Astrocyte (in vitro differentiated cells and primary cell): ENCODE results near the gene IMP4. TPM values are rescaled to one million over a fixed set of nuclear protein-coding genes. Genes with fewer than 3 reads are reported as not detected.
"Not testable (repeated sequence)": the region's sequence is repeated elsewhere in the genome, so short reads cannot be mapped to it uniquely, and the experiment has no call there.

Experiments
- DNase-seq: peaks from one replicate; pipeline ENCODE4 v3.0.0-alpha.2; 2010; ENCODE audit warnings: low read depth
- FAIRE-seq: peaks from 2 replicates; lab custom pipeline; 2011; peaks lifted over from hg19 to GRCh38; lab: Jason Lieb, UNC
- H2AFZ ChIP-seq: 2 replicates; pipeline ENCODE4 v1.6.0; 2012; ENCODE audit warnings: low read depth, low read length, inconsistent platforms
- H3K27ac ChIP-seq: 2 replicates; pipeline ENCODE4 v1.5.1; 2011; ENCODE audit warnings: low read depth, low read length, inconsistent platforms
- H3K27me3 ChIP-seq: 2 replicates; pipeline ENCODE4 v1.6.0; 2011; ENCODE audit warnings: low read length, inconsistent platforms; ENCODE audit not compliant: insufficient read depth
- H3K36me3 ChIP-seq: 2 replicates; pipeline ENCODE4 v1.5.1; 2011; ENCODE audit warnings: low read length, inconsistent platforms; ENCODE audit not compliant: insufficient read depth
- H3K4me1 ChIP-seq: 2 replicates; pipeline ENCODE4 v1.5.1; 2011; ENCODE audit warnings: low read length, inconsistent platforms; ENCODE audit not compliant: insufficient read depth
- H3K4me2 ChIP-seq: 2 replicates; pipeline ENCODE4 v1.6.0; 2012; ENCODE audit warnings: low read length, inconsistent platforms
- H3K4me3 ChIP-seq: 2 replicates; pipeline ENCODE4 v1.5.1; 2011; ENCODE audit warnings: low read depth, mild to moderate bottlenecking, low read length, inconsistent platforms; ENCODE audit not compliant: insufficient read depth
- H3K79me2 ChIP-seq: 2 replicates; pipeline ENCODE4 v1.6.0; 2012; ENCODE audit warnings: mild to moderate bottlenecking, low read length, inconsistent platforms; ENCODE audit not compliant: insufficient read depth
- H3K9ac ChIP-seq: 2 replicates; pipeline ENCODE4 v1.6.0; 2012; ENCODE audit warnings: mild to moderate bottlenecking, low read length, inconsistent platforms
- H3K9me3 ChIP-seq: 2 replicates; pipeline ENCODE4 v1.5.1; 2012; ENCODE audit warnings: low read depth, mild to moderate bottlenecking, low read length, inconsistent platforms; ENCODE audit not compliant: insufficient read depth
- H4K20me1 ChIP-seq: 2 replicates; pipeline ENCODE4 v1.6.0; 2012; ENCODE audit warnings: low read length, inconsistent platforms; ENCODE audit not compliant: insufficient read depth
- H3K27ac Mint-ChIP-seq: one replicate; pipeline ENCODE4 v1.8.0; 2021; ENCODE audit warnings: mild to moderate bottlenecking, mixed read lengths; ENCODE audit not compliant: unreplicated experiment
- H3K27me3 Mint-ChIP-seq: one replicate; pipeline ENCODE4 v1.8.0; 2021; ENCODE audit warnings: low read depth, mixed read lengths; ENCODE audit not compliant: unreplicated experiment
- H3K36me3 Mint-ChIP-seq: one replicate; pipeline ENCODE4 v1.8.0; 2021; ENCODE audit warnings: low read depth, mixed read lengths; ENCODE audit not compliant: unreplicated experiment
- H3K4me1 Mint-ChIP-seq: one replicate; pipeline ENCODE4 v1.8.0; 2021; ENCODE audit warnings: low read depth, mixed read lengths; ENCODE audit not compliant: unreplicated experiment
- H3K4me3 Mint-ChIP-seq: one replicate; pipeline ENCODE4 v1.8.0; 2021; ENCODE audit warnings: mild to moderate bottlenecking, moderate library complexity, mixed read lengths; ENCODE audit not compliant: unreplicated experiment
- H3K9me3 Mint-ChIP-seq: one replicate; pipeline ENCODE4 v1.8.0; 2021; ENCODE audit warnings: mild to moderate bottlenecking, mixed read lengths; ENCODE audit not compliant: unreplicated experiment
- EZH2 ChIP-seq: IDR thresholded peaks from 2 replicates; pipeline ENCODE4 v1.6.1; 2012; ENCODE audit warnings: mild to moderate bottlenecking, low read length, inconsistent platforms; ENCODE audit not compliant: insufficient read depth
- total RNA-seq: library from RNA; stranded (reverse); gene quantifications from 2 replicates; pipeline ENCODE4 v1.2.1, GENCODE V29; 2021
- TF ChIP-seq, protein P1 (sequence below): IDR thresholded peaks from 2 replicates; pipeline ENCODE4 v1.5.1; 2011; ENCODE audit warnings: low read depth, mild to moderate bottlenecking, inconsistent platforms, low read length, moderate library complexity; ENCODE audit not compliant: insufficient read depth

The IMP4 gene
- total RNA-seq, 1 donor from 2014 or later = 65.5 TPM

DNA sequence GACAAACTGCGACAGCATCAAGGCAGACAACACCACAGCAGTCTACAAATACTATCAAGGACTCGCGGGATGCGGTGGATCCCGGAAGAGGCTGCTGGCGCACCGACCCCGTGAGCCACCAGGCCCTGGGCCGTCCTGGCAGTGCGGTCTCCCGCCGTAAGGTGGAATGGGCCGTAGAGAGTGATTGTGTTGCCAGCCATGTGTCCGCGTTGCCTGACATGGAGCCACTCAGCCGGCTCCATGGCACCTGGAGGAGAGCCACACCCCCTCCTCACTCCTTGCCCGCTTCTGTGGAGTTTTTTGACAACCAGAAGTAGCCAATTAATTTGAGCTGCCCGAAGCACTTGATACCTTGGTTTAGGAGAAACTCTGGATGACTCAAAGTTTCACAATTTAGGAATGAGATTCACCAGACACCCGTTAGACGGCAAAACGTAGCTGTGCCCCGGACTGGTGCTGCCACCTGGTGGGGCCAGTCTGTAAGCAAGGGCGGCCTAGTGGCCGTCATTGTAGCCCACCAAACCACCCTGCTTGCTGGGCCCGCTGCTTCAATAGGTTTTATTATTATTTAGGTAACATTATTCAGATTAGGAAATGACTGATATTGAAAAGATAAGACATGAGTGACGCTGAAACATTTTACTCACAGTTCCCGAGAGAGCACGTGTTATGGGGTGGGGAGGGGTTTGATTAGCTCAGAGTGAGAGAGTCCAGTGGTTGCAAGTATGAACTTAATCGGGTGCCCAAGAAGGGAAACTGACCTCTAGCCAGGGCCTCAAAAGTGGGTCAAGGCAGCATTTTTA lies 10.2 kb upstream of the IMP4 start:
- peaks cover 1% of the 10 kb centered on the region for H3K36me3 Mint-ChIP-seq
- TF ChIP-seq, protein P1, sequence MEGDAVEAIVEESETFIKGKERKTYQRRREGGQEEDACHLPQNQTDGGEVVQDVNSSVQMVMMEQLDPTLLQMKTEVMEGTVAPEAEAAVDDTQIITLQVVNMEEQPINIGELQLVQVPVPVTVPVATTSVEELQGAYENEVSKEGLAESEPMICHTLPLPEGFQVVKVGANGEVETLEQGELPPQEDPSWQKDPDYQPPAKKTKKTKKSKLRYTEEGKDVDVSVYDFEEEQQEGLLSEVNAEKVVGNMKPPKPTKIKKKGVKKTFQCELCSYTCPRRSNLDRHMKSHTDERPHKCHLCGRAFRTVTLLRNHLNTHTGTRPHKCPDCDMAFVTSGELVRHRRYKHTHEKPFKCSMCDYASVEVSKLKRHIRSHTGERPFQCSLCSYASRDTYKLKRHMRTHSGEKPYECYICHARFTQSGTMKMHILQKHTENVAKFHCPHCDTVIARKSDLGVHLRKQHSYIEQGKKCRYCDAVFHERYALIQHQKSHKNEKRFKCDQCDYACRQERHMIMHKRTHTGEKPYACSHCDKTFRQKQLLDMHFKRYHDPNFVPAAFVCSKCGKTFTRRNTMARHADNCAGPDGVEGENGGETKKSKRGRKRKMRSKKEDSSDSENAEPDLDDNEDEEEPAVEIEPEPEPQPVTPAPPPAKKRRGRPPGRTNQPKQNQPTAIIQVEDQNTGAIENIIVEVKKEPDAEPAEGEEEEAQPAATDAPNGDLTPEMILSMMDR = peak; percentile 91
- no peak for TF ChIP-seq EZH2
- H3K9me3 ChIP-seq = no peaks in the 10 kb centered on the region
- H3K4me1 Mint-ChIP-seq = peaks cover 14% of the 10 kb centered on the region
- no peaks in the 10 kb centered on the region for H3K79me2 ChIP-seq
- H3K27ac Mint-ChIP-seq = no peak overlapping the region
- H3K27me3 ChIP-seq = peaks cover 6% of the 10 kb centered on the region
- no peak overlapping the region for H3K9ac ChIP-seq
- H3K36me3 ChIP-seq = no peaks in the 10 kb centered on the region
- H4K20me1 ChIP-seq = no peaks in the 10 kb centered on the region
- H3K4me3 ChIP-seq = no peak overlapping the region
- FAIRE-seq (no peak), DNase-seq (peak; percentile 68)
- H3K4me2 ChIP-seq = peak overlapping the region; percentile 67
- no peak overlapping the region for H3K27ac ChIP-seq
- peaks cover 18% of the 10 kb centered on the region for H3K4me1 ChIP-seq
- H3K9me3 Mint-ChIP-seq = peaks cover 2% of the 10 kb centered on the region
- peaks cover 7% of the 10 kb centered on the region for H3K27me3 Mint-ChIP-seq
- no peak overlapping the region for H3K4me3 Mint-ChIP-seq
- peak overlapping the region; percentile 40 for H2AFZ ChIP-seq

DNA sequence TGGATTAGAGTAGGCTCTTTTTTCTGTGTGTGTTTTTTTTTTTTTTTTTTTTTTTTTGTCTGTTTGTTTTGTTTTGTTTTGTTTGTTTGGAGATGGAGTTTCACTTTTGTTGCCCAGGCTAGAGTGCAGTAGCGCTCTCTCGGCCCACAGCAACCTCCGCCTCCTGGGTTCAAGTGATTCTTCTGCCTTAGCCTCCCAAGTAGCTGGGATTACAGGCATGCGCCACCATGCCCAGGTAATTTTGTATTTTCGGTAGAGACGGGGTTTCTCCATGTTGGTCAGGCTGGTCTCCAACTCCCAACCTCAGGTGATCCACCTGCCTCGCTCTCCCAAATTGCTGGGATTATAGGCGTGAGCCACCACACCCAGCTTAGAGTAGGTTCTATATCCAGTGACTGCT lies 9.4 kb upstream of the IMP4 start:
- H3K9ac ChIP-seq, DNase-seq, H3K9me3 ChIP-seq, H3K36me3 ChIP-seq, H3K36me3 Mint-ChIP-seq, H3K79me2 ChIP-seq, H2AFZ ChIP-seq, H3K27me3 ChIP-seq, H3K4me3 Mint-ChIP-seq, H3K4me3 ChIP-seq, H3K27me3 Mint-ChIP-seq, H3K9me3 Mint-ChIP-seq, H3K27ac Mint-ChIP-seq, H3K4me2 ChIP-seq, H3K27ac ChIP-seq, H4K20me1 ChIP-seq, FAIRE-seq: not testable (repeated sequence)
- peaks cover 17% of the 10 kb centered on the region for H3K4me1 ChIP-seq
- H3K4me1 Mint-ChIP-seq = peaks cover 18% of the 10 kb centered on the region

- Histone ChIP-seq H3K4me1 (peaks cover 11% of the 10 kb centered on the region), H3K36me3 (peaks cover 4% of the 10 kb centered on the region), H2AFZ (no peak overlapping the region), H3K9ac (no peak overlapping the region), H3K27ac (no peak overlapping the region), H3K27me3 (peaks cover 6% of the 10 kb centered on the region), H3K9me3 (no peaks in the 10 kb centered on the region), H3K4me3 (no peak overlapping the region), H3K79me2 (no peaks in the 10 kb centered on the region), H4K20me1 (no peaks in the 10 kb centered on the region), H3K4me2 (no peak overlapping the region)
- Mint-ChIP-seq H3K27me3 (peaks cover 7% of the 10 kb centered on the region), H3K4me3 (no peak overlapping the region), H3K9me3 (peaks cover 2% of the 10 kb centered on the region), H3K36me3 (peaks cover 1% of the 10 kb centered on the region), H3K27ac (no peak overlapping the region), H3K4me1 (peaks cover 14% of the 10 kb centered on the region)
- DNase-seq (no peak), FAIRE-seq (no peak)
- no peak for TF ChIP-seq EZH2
- TF ChIP-seq, protein P1 = no peak
Measured at GRCh38 chr2:130334026-130334425, 8.7 kb upstream of the IMP4 start.
